CD4-positive, alpha-beta T cell treated with Interleukin-4 for 1 hour (primary cell): ENCODE results near the gene CCDC174.

Experiments used
- DNase-seq, 2 donors: peaks; one replicate each; pipeline ENCODE4 v3.0.0-alpha.2; 2020 to 2022

CCDC174 gene

DNA sequence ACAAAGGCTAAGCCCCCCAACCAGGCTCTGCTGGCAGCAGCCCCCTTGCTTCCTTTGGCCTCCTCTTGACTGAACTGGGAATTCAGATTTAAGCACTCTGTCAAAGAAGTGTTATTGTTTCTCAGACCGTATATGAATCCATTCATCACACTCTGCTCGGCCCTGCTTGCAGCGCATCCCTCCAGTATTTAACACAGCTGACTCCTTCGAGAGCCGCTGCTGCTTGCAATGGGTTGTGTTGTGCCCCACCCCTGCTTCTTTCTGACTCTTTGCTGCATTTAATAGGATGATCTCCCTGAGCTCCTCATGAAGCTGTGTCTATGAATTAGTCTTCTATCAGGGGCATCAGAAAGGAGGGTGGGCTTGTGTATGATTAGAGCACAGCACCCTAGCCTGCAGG lies 54.5 kb downstream of the CCDC174 start:
- DNase-seq, result no peak

DNA sequence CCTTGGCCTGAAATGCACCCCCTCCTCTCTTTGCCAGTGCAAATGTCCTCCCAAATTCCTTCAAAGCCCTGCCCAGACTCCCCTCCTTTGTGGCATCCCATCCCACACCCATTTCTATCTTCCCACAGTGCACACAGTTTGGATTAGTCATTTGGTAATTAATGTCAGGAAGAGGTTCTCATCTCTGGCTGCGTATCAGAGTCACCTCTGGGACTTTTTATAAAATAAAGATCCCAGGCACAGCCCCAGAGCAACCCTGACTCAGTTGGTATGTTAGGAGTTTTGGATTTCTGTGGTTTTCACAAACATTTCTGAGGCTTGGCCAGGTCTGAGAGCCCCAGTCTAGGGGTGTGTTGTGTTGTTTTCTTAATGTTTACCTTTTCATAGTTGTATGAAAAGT lies 65.0 kb downstream of the CCDC174 start:
- no peak for DNase-seq

DNA sequence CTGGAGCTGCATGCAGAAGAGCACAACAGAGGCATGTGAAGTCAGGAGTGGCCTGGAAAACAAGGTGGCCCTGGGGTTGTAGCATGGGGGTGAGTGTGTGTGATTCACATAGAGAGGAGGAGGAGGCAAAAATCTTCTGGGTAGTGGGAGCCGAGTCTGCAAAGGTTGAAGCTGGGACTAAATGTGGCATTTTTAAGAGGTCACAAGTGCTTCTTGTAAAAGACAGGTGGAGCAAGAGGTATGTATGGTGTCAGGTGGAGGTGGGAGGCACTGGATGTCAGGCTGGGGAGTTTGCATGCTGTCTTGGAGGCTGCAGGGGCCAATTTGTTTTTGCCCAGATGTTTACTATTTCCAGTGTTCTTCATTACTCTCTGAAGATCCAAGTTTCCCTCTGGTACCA lies 65.7 kb downstream of the CCDC174 start:
- no peak for DNase-seq

DNA sequence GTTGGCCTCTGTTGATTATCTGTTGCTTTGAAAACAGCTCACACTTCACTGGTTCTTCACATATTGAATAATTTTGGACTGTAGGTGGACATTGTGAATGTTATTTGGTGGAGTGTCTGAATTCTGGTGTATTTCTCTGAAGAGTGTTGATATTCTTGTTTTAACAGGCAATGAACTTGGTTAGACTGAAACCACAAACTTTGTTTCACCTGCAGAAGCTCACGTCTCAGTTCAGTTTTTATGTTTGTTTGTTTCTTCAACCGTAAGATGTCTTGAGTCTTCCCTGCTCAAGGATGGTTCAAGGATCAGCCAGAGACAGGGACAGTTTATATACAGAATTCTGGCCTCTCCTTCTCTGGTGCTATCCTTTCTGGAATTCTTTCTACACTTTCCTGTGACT lies 67.0 kb downstream of the CCDC174 start:
- no peak for DNase-seq

DNA sequence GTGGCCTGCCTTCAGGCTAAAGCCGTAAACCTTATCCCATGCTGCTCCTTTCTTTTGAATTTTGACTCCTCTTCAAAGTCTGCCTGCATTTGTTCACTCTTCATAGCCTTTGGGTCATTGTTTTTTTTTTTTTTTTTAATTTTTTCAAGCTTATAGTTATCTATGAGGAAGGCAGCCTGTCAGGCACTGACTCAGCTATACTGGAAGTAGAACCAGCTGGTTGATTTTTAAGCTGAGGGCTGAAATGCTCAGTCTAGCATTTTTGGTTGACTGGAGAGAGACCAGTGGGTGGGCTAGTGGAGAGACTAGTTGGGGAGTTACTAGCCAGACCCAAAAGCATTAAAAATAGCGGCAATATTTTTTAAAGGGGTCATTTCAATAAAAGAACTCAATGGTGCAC lies 67.4 kb downstream of the CCDC174 start:
- DNase-seq, result no peak

DNA sequence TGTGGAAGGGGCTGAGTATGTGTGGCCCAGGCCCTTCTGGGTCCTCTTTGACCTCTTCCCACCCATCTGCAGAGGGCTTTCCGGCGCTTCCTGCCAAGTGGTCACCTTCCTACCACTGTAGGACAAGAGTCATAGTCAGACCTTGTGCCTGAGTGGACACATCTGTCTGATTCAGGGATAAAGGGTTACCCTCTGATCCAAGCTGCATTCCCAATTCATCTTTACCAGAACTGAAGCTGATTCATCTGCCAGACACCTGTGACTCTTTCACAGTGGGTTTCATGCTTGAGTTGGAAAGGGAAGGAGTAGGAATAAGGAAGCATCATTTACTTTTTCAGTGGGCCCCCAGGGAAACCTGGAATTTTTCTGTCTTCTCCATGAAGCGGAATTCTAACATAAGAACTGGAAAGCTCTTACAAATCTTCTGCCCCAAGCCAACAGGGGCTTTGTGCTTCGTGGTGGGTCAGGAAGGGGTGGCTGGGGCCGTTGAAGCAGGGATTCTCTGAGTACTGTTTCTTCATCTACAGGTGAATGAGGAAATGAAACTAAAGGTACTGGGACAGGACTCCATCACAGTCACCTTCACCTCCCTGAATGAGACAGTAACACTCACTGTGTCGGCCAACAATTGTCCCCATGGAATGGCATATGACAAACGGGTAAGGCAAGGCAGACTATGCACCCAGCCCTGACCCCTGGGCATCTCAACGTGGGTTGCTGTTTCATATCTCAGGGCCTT lies 69.7 kb downstream of the CCDC174 start:
- DNase-seq, result no peak
